GM21381 (cell line): ENCODE data around the gene SEC24D.

ENCODE experiments used
- ATAC-seq: cut with Tn5 transposase; IDR thresholded peaks from one replicate; pipeline ENCODE4 v1.9.1; 2021; ENCODE audit warnings: mild to moderate bottlenecking, moderate library complexity; ENCODE audit not compliant: unreplicated experiment

Gene SEC24D

GRCh38 chr4:118753685-118754084 lies 82.2 kb downstream of the SEC24D start:
- no peak for ATAC-seq

DNA sequence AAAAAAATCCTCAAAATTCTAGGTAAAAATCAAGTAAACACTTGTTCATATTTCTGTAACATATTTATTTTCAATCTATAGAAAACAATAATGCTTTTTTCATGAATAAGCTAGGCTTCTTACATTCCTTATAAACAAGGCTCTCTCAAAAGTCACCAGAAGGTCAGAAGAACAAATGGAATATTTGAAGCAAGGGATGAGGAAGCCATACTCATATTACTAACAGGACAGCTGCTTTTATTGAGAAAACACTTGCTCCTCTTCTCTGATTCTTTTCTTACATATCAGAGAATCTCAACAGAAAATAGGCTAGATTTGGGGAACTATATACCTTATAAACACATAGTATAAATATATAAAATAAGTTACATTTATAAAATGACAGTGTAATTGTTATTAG lies 82.8 kb downstream of the SEC24D start:
- no peak for ATAC-seq

GRCh38 chr4:118752551-118752950 lies 83.4 kb downstream of the SEC24D start:
- ATAC-seq: no peak

DNA sequence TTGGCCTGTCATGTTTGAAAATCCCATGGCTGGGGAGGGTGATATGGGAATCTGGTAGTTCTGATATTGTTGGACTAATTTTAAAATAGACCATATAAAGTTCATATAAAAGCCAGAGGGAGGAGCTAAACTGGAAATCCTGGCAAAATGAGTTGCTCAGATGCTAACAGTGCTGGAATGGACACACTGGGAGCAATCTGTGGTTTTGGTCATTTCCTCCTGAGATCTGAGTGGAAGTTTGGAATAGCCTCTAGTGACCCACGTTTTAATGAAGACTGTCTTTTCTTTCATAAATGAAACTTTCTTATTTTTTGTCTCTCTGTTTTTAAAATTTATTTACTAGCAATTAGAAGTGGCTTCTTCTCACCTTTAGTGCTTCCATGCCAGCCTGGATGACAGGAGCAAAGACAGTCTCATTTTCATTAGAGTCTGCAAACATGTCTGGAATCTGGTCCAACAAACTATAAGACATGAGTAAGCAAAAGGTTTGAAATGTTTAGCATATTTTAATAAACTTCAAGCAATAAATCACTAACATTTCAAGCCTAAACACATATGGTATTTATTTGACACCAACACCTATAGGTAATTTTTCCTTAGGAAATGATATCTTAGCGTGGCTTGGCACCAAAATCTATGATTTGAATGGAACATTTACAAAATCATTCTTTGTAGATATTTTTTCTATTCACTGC lies 84.2 kb downstream of the SEC24D start:
- no peak for ATAC-seq

DNA sequence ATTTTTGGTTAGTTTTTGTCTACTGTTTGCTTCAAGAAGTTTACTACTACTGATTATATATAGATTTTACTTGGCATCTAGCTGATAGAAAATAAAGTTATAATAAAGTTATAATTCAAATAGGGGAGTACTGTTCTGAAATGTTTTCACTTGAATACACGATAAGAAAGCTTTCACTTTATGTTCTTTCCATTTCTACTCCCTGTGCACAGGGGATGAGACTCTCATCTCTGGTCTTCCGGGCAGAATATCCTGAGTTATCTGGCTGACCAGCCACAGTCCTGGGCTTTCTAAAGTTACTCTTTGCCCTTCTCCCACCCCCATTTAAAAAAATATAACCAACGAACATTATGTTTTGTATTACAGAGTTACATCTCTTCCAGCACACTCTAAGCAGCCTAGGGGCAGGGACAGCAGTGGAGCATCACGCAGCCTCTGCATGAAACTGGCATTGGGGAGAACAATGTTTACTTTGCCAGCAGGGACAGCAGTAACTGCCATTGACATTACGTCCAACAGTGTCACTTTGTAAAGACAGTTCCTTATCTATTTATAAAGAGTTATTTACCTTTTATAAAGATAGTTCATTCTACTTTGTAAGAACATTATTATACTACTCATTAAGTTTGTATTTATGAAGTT lies 86.5 kb downstream of the SEC24D start:
- ATAC-seq: no peak

DNA sequence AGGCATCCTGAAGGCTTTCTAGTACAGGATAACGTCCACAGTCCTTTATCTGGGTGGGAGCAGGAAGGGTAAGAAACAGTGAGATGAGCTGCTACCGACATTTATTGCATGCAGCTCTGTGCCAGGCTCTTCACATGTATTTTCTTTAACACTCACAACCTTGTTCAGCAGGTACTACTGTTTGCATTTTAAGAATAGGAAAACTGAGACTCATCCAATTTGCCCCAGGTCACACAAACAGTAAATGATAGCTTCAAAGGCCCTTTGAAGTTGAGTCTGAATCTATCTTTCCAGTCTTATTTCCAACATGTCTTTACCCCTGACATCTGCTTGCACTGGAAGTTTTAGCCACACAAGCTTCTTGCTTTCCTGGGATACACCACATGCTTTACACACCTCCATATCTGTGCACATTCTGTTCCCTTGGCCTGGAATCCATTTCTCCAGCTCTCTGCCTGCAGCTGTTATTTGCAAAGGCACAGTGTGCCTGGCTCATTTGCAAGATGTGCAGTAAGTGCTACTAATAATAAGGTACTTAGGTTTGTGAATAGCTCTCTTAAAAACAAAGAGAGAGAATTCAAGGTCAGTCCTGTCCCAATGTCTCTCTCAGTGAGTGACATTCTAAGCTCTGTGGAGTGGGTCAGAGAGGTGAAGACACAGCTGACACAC lies 89.5 kb downstream of the SEC24D start:
- ATAC-seq: no peak

- no peak for ATAC-seq
Measured at GRCh38 chr4:118745357-118745756, 90.6 kb downstream of the SEC24D start.

DNA sequence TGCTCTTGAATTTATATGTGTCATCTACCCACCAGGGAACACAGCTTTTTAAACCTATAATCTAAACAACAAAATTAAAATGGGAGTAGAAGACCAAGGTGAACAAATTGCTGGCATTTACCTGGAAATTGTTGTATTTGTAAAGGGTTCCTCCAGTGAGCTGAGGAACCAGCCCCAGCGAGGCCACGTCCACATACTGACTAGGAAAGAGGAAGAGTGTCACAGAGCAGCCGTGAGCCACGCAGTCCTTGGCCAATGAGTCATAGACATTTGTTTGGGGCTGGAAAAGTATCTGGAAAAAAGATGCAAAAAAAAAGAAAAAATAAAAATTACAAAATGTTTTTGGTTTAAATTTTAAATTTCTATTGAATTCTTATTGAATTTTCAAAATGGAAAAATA lies 92.1 kb downstream of the SEC24D start:
- ATAC-seq: no peak

- ATAC-seq: no peak
Measured at GRCh38 chr4:118742050-118742449, 93.9 kb downstream of the SEC24D start.

- ATAC-seq: no peak
Measured at GRCh38 chr4:118741301-118741855, 94.5 kb downstream of the SEC24D start.

DNA sequence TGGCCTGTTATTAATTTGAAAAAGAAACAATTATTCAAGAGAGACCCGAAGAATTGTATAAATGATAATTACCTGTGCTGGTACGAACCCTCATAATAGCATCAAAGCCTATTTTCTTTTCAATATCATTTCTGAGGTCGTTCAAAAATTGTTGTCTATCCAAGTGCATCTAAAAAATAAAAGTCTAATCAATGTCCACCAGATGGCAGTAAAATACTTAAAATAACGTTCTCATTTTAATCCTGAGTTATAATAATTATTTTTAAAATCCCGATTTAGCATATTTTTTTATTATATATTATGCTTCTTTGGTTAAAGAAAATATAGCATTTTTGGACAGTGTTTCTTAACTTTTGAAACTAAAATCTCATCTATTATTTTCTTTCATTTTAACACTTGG lies 95.1 kb downstream of the SEC24D start:
- ATAC-seq: no peak

DNA sequence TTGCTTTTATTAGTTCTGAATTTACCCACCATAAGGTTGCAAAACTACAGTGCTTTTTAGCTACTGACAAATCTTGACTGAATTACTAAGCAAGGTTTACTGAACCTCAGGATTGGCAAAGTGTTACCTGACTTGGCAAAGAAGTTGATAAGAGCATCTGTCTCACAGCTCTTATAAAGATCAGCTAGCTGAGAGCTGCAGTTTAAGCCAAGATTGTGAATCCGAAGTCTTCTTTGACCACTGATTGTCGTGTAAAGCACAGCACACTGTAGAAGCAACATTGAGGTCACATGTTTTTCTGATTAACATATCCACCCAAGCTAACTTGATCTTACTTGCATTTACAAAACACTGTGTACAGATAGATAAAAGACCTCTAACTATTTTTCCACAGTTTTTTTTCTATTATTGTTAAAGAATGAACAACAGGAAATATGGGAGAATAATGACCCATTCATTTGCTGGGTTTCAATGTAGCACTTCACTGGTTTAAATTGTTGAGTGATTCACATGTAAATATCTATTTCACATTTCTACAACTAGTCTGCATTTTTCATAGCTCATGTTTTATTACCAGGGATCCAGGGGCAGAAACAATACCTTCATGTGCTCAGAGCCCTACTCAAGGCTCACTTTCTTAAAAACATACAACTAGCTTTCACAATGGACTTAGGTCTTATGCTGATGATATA lies 96.8 kb downstream of the SEC24D start:
- no peak for ATAC-seq

GRCh38 chr4:118738090-118738489 lies 97.8 kb downstream of the SEC24D start:
- ATAC-seq: no peak

GRCh38 chr4:118736900-118737299 lies 99.0 kb downstream of the SEC24D start:
- ATAC-seq: no peak

DNA sequence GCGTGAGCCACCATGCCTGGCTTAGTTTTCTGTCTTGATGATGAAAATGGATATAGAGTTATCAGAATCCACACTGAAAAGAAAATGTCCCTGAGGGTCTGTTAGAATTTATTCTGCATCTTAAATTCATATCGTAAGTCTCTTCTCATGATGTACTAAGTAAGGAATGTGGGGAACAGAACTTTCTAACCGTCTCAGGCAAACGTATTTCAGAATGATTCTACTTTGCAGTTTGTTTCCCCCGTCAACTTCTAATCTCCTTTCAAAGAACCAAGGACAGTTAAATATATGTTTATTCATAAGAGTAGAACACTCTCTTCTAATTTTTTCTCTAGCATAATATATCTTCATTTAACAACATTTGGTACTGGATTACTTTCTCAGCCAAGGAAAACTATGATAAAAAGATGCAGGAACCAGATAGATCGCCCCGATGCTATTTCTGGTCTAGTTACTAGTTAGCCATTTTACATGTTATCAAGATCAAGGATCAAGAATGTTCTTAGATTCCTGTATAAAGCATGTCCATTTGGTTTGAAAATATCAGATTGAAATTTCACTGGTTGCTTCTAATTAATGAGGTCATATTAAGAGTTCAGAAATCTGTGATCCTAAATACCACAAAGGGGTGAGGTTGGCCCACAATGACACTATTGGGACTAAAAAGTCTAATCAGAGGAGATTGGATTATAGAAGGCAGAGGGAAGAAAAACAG lies 101.3 kb downstream of the SEC24D start:
- ATAC-seq: no peak

- ATAC-seq: no peak
Measured at GRCh38 chr4:118732591-118733330, 103.2 kb downstream of the SEC24D start.

- ATAC-seq: no peak
Measured at GRCh38 chr4:118730683-118731082, 105.2 kb downstream of the SEC24D start.

DNA sequence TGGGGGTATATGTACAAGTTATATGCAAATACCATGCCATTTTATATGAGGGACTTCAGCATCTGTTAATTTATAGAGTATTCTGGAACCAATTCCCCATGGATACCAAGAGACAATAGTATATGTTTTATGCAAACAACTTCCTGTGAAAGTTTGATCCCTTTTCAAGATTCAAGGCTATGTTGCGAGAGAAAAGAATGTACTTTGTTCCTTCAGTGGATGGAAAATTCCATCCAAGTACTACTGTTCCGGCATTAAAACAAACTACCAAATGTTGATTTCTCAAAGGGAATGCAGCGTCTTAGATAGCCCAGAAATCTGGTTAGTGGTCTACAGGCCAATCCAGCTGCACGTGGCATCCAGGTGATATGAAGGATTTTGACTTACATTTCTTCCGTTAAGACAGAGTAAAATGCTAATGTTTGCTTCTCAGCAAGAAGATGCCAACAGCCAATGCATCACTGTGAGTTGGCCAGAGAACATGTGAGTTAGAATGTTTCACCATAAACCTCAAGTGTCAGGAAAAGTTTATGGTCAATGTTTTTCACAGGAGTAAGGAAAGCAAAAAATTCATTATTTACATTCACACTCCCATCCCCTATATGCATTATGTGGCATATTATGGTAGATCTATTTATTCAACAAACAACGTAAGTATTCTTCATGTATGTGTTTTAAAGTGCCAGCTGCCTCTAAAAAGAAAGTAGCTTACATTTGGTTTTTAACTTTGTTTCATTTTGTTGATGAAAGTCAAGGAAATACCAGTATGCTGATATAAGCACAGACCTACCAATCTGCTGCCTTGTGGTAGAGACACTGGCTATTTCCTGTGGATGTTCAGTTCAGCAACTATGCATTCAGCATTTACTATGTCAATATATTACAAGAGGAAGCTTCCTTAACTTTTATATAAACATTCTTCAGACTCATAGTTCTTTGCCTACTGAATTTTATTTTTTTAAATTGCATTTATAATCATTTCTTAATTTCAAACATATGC lies 106.3 kb downstream of the SEC24D start:
- ATAC-seq: no peak

- ATAC-seq: no peak
Measured at GRCh38 chr4:118727360-118727759, 108.6 kb downstream of the SEC24D start.
